ENCODE data around the gene SAMD10. TPM values are rescaled to one million over a fixed set of nuclear protein-coding genes. Genes with fewer than 3 reads are reported as not detected.

The SAMD10 gene
- total and polyA plus RNA-seq, 4 donors = 2.3 to 6.8 (median 5.6) TPM

DNA sequence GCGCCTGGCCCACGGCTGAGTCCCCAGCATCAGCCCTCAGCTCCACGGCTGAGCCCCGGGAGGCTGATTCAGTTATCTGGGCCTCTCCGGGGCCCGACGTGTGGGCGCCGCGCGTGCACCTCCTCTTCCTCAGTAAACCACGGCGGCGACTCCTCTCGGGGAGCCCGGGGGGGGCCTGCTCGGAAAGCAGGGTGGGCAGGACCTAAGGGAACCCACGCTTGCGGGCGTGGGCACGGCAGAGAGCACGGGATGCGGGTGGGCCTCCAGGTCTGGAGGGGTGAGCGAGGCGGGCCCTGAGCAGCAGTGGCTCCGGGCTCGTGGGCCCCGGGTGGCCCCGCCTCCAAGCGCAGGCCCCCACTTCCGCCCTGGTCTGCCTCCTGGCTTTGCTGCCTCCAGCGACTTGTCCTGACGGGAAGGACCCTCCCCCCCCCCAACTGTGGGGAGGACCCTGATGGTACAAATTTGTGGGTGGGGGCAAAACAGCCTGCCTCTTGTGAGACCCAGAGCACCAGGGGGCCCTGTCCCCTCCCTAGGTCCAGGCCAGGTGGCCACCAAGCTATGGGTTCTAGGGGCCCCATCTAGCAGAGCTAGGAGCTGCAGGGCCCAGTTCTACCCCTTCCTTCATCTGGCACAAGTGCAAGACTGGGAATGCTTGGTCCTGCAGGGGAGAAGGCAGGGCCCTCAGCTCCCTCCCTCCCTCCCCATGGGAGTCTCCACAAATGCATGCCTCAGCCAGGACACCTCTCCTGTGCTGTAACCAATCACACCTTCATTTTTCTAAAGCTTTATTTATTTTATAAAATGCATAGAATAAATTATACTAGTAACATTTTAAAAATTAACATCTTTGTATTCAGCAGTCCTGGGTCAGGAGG lies 40.1 kb downstream of the SAMD10 start:
- TF ChIP-seq CTCF (IDR thresholded peaks at IDR 0.05; ENCODE audit: control extremely low read depth, extremely low read depth) = no peak
- Histone ChIP-seq H3K9me3 (ENCODE audit: control insufficient read depth in 4 of 4, insufficient read depth in 3 of 4, low read length in 3 of 4) (no peaks in the 10 kb centered on the region), H3K9ac (ENCODE audit: insufficient read depth in 1 of 2, low read length in 2 of 2) (no peak overlapping the region), H3K36me3 (ENCODE audit: control insufficient read depth in 4 of 4, insufficient read depth in 4 of 4, low read length in 4 of 4) (peaks cover 13 to 54% (median 21%) of the 10 kb centered on the region in 4 donors), H3K4me3 (no peak overlapping the region), H3K27ac (ENCODE audit: low read depth in 1 of 2, low read length in 1 of 2) (no peak overlapping the region), H3K4me1 (ENCODE audit: control insufficient read depth in 5 of 5, insufficient read depth in 5 of 5, low read length in 5 of 5) (peaks cover 0 to 11% (median 0%) of the 10 kb centered on the region in 5 donors), H3K27me3 (ENCODE audit: control insufficient read depth in 3 of 3, insufficient read depth in 3 of 3, low read length in 2 of 3) (no peaks in the 10 kb centered on the region)
- DNase-seq = no peak
- WGBS, 2 donors = 62 to 83% methylated on average over 32 to 33 of the region's 33 CpGs
- no peak for ATAC-seq (ENCODE audit: insufficient read depth, low FRiP score)

GRCh38 chr20:63937596-63937995 lies 41.8 kb downstream of the SAMD10 start:
- ATAC-seq (ENCODE audit: insufficient read depth, low FRiP score) = no peak
- H3K4me3 ChIP-seq = no peak overlapping the region
- WGBS, 2 donors = 89 to 92% methylated on average over 14 of the region's 14 CpGs
- no peaks in the 10 kb centered on the region for H3K27me3 ChIP-seq (ENCODE audit: control insufficient read depth in 3 of 3, insufficient read depth in 3 of 3, low read length in 2 of 3)
- no peak overlapping the region for H3K27ac ChIP-seq (ENCODE audit: low read depth in 1 of 2, low read length in 1 of 2)
- no peak overlapping the region for H3K9ac ChIP-seq (ENCODE audit: insufficient read depth in 1 of 2, low read length in 2 of 2)
- H3K36me3 ChIP-seq (ENCODE audit: control insufficient read depth in 4 of 4, insufficient read depth in 4 of 4, low read length in 4 of 4) = peaks cover 6 to 51% (median 15%) of the 10 kb centered on the region in 4 donors
- H3K9me3 ChIP-seq (ENCODE audit: control insufficient read depth in 4 of 4, insufficient read depth in 3 of 4, low read length in 3 of 4) = no peaks in the 10 kb centered on the region
- DNase-seq = no peak
- H3K4me1 ChIP-seq (ENCODE audit: control insufficient read depth in 5 of 5, insufficient read depth in 5 of 5, low read length in 5 of 5) = peaks cover 0 to 3% (median 0%) of the 10 kb centered on the region in 5 donors
- no peak for TF ChIP-seq CTCF (IDR thresholded peaks at IDR 0.05; ENCODE audit: control extremely low read depth, extremely low read depth)

DNA sequence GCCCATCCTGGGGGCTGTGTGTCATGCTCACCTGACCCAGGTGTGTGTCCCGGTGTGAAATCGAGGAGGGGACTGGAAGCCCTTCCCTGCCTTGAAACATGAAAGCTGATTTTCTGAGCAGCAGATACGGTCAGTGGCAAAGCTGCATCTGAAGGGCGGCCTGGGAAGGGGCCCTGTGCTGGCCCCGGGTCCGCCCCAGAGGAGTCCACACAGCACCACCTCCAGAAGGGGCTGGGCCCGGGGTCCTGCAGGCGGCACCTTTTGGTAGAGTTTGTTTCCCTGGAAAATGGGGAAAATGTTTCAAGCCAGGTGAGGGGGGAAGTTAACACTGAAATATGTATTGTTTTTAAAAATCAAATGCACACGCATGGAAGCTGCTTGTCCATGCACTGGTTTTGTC lies 44.0 kb downstream of the SAMD10 start:
- no peaks in the 10 kb centered on the region for H3K4me1 ChIP-seq (ENCODE audit: control insufficient read depth in 5 of 5, insufficient read depth in 5 of 5, low read length in 5 of 5)
- WGBS, 2 donors = 91 to 96% methylated on average over 9 of the region's 9 CpGs
- no peaks in the 10 kb centered on the region for H3K9me3 ChIP-seq (ENCODE audit: control insufficient read depth in 4 of 4, insufficient read depth in 3 of 4, low read length in 3 of 4)
- no peak overlapping the region for H3K27ac ChIP-seq (ENCODE audit: low read depth in 1 of 2, low read length in 1 of 2)
- DNase-seq (no peak), ATAC-seq (ENCODE audit: insufficient read depth, low FRiP score) (no peak)
- H3K9ac ChIP-seq (ENCODE audit: insufficient read depth in 1 of 2, low read length in 2 of 2) = no peak overlapping the region
- H3K4me3 ChIP-seq = no peak overlapping the region
- peaks cover 6 to 64% (median 24%) of the 10 kb centered on the region in 4 donors for H3K36me3 ChIP-seq (ENCODE audit: control insufficient read depth in 4 of 4, insufficient read depth in 4 of 4, low read length in 4 of 4)
- no peak for TF ChIP-seq CTCF (IDR thresholded peaks at IDR 0.05; ENCODE audit: control extremely low read depth, extremely low read depth)
- H3K27me3 ChIP-seq (ENCODE audit: control insufficient read depth in 3 of 3, insufficient read depth in 3 of 3, low read length in 2 of 3) = no peaks in the 10 kb centered on the region

All from lung (tissue), 12 donors.